22Rv1 (cell line): ENCODE measurements around the gene FZD7.

ENCODE experiments used
- ZFX ChIP-seq: fragments of 450-650 bp; IDR thresholded peaks from 2 replicates; pipeline ENCODE4 v1.6.1; 2017; ENCODE audit warnings: antibody characterized with exemption, borderline replicate concordance
- TF ChIP-seq, protein P1 (sequence below): fragments of 450-650 bp; IDR thresholded peaks from 2 replicates; pipeline ENCODE4 v1.5.1; 2017; ENCODE audit warnings: mild to moderate bottlenecking

DNA sequence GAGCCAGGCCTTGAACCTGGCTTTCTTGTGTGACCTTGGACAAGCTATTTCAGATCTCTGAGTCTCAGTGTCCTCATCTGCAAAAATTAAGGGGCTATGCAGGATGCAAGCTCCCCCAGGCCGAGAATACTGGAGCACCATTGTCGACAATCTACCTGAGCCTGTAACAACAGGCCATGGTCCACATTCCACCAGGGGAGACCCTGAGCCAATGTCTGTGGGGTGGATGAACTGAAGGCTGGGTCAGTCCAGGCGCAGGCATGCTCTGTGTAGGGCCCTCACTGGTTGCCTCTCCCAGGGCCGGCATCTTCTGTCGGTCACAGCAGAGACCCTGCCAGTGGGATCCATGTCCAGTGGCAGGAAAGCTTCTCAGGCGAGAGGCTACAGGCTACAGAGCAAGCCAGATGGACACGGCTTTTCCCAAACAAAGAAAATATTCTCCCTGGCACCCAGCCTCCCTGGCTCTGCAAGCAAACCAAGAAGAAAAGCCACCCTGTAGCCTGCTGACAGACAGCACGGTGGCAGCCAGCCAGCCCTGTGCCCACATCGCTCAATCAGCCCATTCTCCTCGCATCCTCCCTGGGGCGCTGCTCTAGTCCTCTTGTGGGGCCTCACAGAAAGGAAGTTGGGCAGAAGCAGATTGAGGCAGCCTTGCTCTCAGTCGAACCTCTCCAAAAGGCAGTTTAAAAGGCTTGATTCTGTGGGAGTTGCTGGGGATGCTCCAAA, 48.7 kb upstream of the FZD7 start:
- TF ChIP-seq, protein P1, sequence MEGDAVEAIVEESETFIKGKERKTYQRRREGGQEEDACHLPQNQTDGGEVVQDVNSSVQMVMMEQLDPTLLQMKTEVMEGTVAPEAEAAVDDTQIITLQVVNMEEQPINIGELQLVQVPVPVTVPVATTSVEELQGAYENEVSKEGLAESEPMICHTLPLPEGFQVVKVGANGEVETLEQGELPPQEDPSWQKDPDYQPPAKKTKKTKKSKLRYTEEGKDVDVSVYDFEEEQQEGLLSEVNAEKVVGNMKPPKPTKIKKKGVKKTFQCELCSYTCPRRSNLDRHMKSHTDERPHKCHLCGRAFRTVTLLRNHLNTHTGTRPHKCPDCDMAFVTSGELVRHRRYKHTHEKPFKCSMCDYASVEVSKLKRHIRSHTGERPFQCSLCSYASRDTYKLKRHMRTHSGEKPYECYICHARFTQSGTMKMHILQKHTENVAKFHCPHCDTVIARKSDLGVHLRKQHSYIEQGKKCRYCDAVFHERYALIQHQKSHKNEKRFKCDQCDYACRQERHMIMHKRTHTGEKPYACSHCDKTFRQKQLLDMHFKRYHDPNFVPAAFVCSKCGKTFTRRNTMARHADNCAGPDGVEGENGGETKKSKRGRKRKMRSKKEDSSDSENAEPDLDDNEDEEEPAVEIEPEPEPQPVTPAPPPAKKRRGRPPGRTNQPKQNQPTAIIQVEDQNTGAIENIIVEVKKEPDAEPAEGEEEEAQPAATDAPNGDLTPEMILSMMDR, result no peak
- TF ChIP-seq ZFX, result no peak
